Mesenchymal stem cell (in vitro differentiated cells and primary cell): ENCODE measurements around the gene NOL4L.

Experiments used
- DNase-seq: peaks from one replicate; pipeline ENCODE4 v3.0.0-alpha.2; 2013
- H2AFZ ChIP-seq: one replicate; pipeline ENCODE4 v1.6.1; 2013; ENCODE audit warnings: low read depth, mild to moderate bottlenecking, control low read depth, inconsistent platforms, low read length, moderate library complexity
- H2AK5ac ChIP-seq: 2 replicates; pipeline ENCODE4 v1.6.1; 2013; ENCODE audit warnings: low read length, moderate library complexity, mild to moderate bottlenecking, inconsistent platforms; ENCODE audit not compliant: severe bottlenecking
- H2BK120ac ChIP-seq: one replicate; pipeline ENCODE4 v1.6.1; 2013; ENCODE audit warnings: low read depth, mild to moderate bottlenecking, inconsistent platforms, low read length, moderate library complexity
- H2BK12ac ChIP-seq, 2 experiments: one replicate each; pipeline ENCODE4 v1.6.1; 2013; ENCODE audit warnings: inconsistent platforms in 2 of 2, low read length in 2 of 2, mild to moderate bottlenecking in 2 of 2, moderate library complexity in 2 of 2, control low read depth in 1 of 2
- H2BK15ac ChIP-seq: one replicate; pipeline ENCODE4 v1.6.1; 2013; ENCODE audit warnings: mild to moderate bottlenecking, low read depth, inconsistent platforms; ENCODE audit not compliant: poor library complexity, severe bottlenecking
- H2BK5ac ChIP-seq: 2 replicates; pipeline ENCODE4 v1.6.1; 2013; ENCODE audit warnings: low read depth, mild to moderate bottlenecking, low read length, control low read depth, inconsistent platforms; ENCODE audit not compliant: poor library complexity, severe bottlenecking
- H3K14ac ChIP-seq, 2 experiments: one replicate each; pipeline ENCODE4 v1.6.1; 2013; ENCODE audit warnings: inconsistent platforms in 2 of 2, low read length in 2 of 2, control low read depth in 1 of 2, mild to moderate bottlenecking in 1 of 2, moderate library complexity in 1 of 2
- H3K18ac ChIP-seq, 2 experiments: one replicate each; pipeline ENCODE4 v1.6.1; 2013; ENCODE audit warnings: inconsistent platforms in 2 of 2, low read length in 2 of 2, control low read depth in 1 of 2, low read depth in 1 of 2, mild to moderate bottlenecking in 1 of 2
- H3K23ac ChIP-seq, 2 experiments: one replicate each; pipeline ENCODE4 v1.6.1; 2013; ENCODE audit warnings: inconsistent platforms in 2 of 2, low read length in 2 of 2, mild to moderate bottlenecking in 2 of 2, moderate library complexity in 2 of 2, control low read depth in 1 of 2
- H3K27ac ChIP-seq: 2 replicates; pipeline ENCODE4 v1.5.1; 2013; ENCODE audit warnings: mild to moderate bottlenecking, moderate library complexity, low read length, control low read depth, inconsistent platforms; ENCODE audit not compliant: poor library complexity, severe bottlenecking
- H3K27me3 ChIP-seq, 2 experiments: 2 replicates each; pipeline versions ENCODE4 v1.6.1 to v1.7.0; 2013; ENCODE audit warnings: low read length in 2 of 2, mild to moderate bottlenecking in 2 of 2, moderate library complexity in 2 of 2, control low read depth in 1 of 2, inconsistent platforms in 1 of 2; ENCODE audit not compliant: control insufficient read depth in 1 of 2, insufficient read depth in 1 of 2
- H3K36me3 ChIP-seq, 2 experiments: 2 replicates each; pipeline versions ENCODE4 v1.6.1 to v1.7.0; 2013; ENCODE audit warnings: low read length in 2 of 2, control low read depth in 1 of 2, inconsistent platforms in 1 of 2, low read depth in 1 of 2, mild to moderate bottlenecking in 1 of 2; ENCODE audit not compliant: insufficient read depth in 2 of 2, control insufficient read depth in 1 of 2
- H3K4ac ChIP-seq, 2 experiments: one replicate each; pipeline ENCODE4 v1.6.1; 2013; ENCODE audit warnings: inconsistent platforms in 2 of 2, low read length in 2 of 2, mild to moderate bottlenecking in 2 of 2, moderate library complexity in 2 of 2, control low read depth in 1 of 2, low read depth in 1 of 2
- H3K4me1 ChIP-seq: 2 replicates; pipeline ENCODE4 v1.6.1; 2013; ENCODE audit warnings: low read depth, low read length, control low read depth; ENCODE audit not compliant: control insufficient read depth, insufficient read depth
- H3K4me2 ChIP-seq: 2 replicates; pipeline ENCODE4 v1.6.1; 2013; ENCODE audit warnings: low read length, mild to moderate bottlenecking, inconsistent platforms; ENCODE audit not compliant: poor library complexity, severe bottlenecking
- H3K4me3 ChIP-seq, 2 experiments: 2 replicates each; pipeline versions ENCODE4 v1.5.1 to v1.7.0; 2013; ENCODE audit warnings: low read length in 2 of 2, mild to moderate bottlenecking in 2 of 2, control low read depth in 1 of 2, low read depth in 1 of 2; ENCODE audit not compliant: insufficient read depth in 1 of 2
- H3K79me1 ChIP-seq: replicated peaks from 2 replicates; pipeline ENCODE4 v1.6.1; 2013; ENCODE audit warnings: mild to moderate bottlenecking, control low read depth, low read length, inconsistent platforms; ENCODE audit not compliant: poor library complexity, severe bottlenecking
- H3K9ac ChIP-seq: 2 replicates; pipeline ENCODE4 v1.7.0; 2013; ENCODE audit warnings: mild to moderate bottlenecking, low read length, moderate library complexity
- H3K9me3 ChIP-seq: 2 replicates; pipeline ENCODE4 v1.7.0; 2013; ENCODE audit warnings: mild to moderate bottlenecking, low read length; ENCODE audit not compliant: control insufficient read depth
- H4K8ac ChIP-seq: one replicate; pipeline ENCODE4 v1.6.1; 2013; ENCODE audit warnings: inconsistent platforms, mild to moderate bottlenecking, low read length, moderate library complexity
- H4K91ac ChIP-seq: one replicate; pipeline ENCODE4 v1.6.1; 2013; ENCODE audit warnings: mild to moderate bottlenecking, low read length, inconsistent platforms
- WGBS: methylation state at CpG from one replicate; pipeline ENCODE4 v1.1.7; 2013; ENCODE audit warnings: mixed read lengths; 5-methylcytosine and 5-hydroxymethylcytosine counted together

NOL4L gene

DNA sequence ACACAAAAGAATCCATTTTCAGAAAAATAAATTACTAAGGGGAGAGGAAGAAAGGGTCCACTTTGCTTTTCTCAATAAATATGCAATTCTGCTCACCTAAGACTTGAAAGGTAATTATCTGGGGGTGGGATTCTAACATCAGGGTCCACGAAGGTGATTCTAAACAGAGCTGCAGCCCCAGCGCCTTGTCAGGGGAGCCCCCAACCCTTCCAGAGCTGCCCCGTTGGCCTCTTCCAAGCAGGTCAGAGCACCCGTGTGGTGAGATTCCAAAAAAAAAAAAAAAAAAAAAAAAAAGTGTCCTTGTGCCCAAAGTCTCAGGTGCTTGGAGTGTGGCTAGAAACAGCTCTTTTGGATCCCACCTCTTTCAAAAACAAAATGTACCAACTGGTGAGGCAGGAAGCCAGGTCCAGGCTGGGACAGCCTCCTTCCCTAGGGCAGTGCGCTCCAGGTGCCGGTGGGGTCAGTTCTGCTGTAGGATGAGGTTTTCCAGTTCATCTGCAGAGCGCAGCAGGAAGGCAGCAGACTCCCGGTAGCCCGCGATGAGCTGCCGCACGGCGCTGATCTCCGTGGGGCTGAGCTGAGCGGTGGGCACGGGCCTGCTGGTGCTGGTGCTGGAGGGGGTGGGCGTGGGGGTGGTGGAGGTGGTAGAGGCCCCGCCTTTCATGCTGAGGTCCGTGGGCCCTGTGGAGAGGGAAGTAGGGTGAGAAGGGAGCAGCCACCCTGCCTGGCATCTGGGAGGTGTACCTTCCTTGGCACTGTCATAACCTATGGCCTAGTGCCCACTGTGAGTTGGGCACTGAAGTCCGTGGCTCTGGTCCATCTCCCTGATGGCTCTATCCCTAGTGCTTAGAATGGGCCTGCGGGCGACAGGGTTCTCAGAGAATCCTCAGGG, 137.8 kb downstream of the NOL4L start:
- Histone ChIP-seq H3K4ac (no peak overlapping the region), H2AK5ac (no peak overlapping the region), H3K4me1 (peaks cover 20% of the 10 kb centered on the region), H3K9me3 (no peaks in the 10 kb centered on the region), H3K27ac (no peak overlapping the region), H3K79me1 (peaks cover 30% of the 10 kb centered on the region), H3K18ac (no peak overlapping the region), H3K23ac (no peak overlapping the region), H3K14ac (no peak overlapping the region), H3K9ac (no peak overlapping the region), H3K4me2 (no peak overlapping the region), H2BK12ac (no peak overlapping the region), H2AFZ (no peak overlapping the region), H2BK15ac (no peak overlapping the region), H4K8ac (no peak overlapping the region), H3K27me3 (no peaks in the 10 kb centered on the region), H4K91ac (no peak overlapping the region), H2BK120ac (no peak overlapping the region), H3K4me3 (no peak overlapping the region), H2BK5ac (no peak overlapping the region), H3K36me3 (peaks cover 77 to 88% of the 10 kb centered on the region in 2 experiments)
- DNase-seq: no peak
- WGBS: 96% methylated on average over 19 of the region's 22 CpGs

DNA sequence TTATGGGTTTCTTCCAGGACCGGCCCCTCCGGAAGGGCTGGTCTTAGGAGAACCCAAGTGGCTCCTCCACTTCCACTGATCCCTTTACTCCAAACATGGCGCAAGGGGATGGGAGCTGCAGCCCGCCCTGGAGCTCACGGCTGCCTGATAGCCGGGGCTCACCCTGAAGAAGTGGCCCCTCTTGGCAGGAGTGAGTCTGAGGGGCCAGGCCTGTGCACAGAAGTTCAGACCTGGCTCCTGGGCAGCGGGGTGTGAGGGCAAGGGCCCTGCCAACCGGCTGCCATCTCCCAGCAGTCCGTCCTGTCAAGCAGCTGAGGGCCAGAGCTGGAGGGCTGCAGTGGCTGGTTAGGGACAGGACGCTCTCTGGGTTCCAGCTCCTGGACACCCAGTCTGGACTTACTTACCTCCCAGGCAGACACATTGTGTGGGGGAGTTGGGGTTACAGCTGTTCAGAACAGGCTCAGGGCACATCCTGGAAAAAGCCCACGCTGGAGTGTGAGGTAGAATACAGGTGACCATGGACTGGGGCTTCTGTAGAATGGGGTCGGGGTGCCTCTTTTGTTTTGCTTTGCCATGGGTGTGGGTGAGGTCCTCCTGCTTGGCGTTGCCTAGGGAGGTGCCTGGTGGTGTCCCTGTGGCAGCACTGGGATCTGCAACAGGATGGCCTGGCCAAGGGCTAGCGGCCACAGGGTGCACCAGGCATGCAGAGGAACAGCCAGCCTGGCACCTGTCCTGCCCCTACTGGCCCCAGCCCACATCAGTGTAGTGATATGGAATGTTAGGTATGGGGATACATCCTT, 138.6 kb downstream of the NOL4L start:
- Histone ChIP-seq H4K8ac (peak overlapping the region; percentile 67), H3K14ac (no peak overlapping the region), H3K4me1 (peaks cover 17% of the 10 kb centered on the region), H2BK120ac (no peak overlapping the region), H3K9me3 (no peaks in the 10 kb centered on the region), H3K9ac (no peak overlapping the region), H3K4me3 (no peak overlapping the region), H2AK5ac (no peak overlapping the region), H4K91ac (no peak overlapping the region), H3K79me1 (peaks cover 28% of the 10 kb centered on the region), H2BK12ac (no peak overlapping the region), H3K23ac (no peak overlapping the region), H3K4me2 (no peak overlapping the region), H3K4ac (no peak overlapping the region), H3K27me3 (no peaks in the 10 kb centered on the region), H2BK5ac (no peak overlapping the region), H3K18ac (no peak overlapping the region), H3K27ac (no peak overlapping the region), H3K36me3 (peaks cover 72 to 89% of the 10 kb centered on the region in 2 experiments), H2AFZ (no peak overlapping the region), H2BK15ac (no peak overlapping the region)
- 96% methylated on average over 12 of the region's 14 CpGs for WGBS
- no peak for DNase-seq

DNA sequence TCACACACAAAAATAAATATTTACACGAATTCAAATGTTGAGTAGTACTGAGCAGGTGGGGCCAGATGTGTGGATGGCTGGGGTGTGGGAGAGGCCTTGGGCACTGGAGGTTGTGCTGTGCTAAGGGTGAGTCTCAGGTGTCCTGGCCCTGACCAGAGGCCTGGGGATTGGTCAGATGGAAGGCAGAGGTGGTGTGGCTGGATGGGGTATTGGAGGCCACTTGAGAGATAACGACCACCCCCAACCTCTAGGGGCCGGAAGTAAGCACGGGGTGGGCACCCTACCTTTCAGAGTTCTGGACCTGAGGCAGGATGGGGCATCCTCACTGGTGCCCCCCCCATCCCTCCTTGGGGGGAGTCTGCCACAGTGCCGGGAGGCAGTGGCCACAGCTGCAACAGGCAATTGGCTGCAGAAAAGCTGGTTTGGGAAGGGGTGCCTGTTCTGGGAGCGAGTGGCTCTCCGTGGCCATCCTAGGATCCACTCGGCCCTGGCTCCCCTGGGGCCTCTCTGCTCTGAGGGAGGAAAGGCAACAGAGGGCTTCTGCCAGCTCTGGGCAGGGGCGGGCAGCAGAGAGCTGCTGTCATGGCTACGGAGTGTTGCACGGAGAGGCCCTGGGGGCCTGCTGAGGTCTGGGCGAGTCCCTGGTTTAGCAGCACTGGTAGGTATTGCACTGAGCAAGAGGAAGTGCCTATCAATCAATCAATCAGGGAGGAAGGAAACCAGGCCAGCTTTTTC, 139.4 kb downstream of the NOL4L start:
- Histone ChIP-seq H3K9me3 (no peaks in the 10 kb centered on the region), H2BK5ac (no peak overlapping the region), H3K4ac (no peak overlapping the region), H3K4me3 (no peak overlapping the region), H3K27ac (no peak overlapping the region), H3K36me3 (peaks cover 69 to 89% of the 10 kb centered on the region in 2 experiments), H3K23ac (no peak overlapping the region), H3K18ac (peak overlapping the region in 1 of 2 experiments; percentile 54), H3K4me1 (peaks cover 17% of the 10 kb centered on the region), H4K8ac (peak overlapping the region; percentile 36), H2BK120ac (no peak overlapping the region), H3K14ac (no peak overlapping the region), H2BK12ac (no peak overlapping the region), H3K27me3 (no peaks in the 10 kb centered on the region), H4K91ac (peak overlapping the region; percentile 30), H3K4me2 (no peak overlapping the region), H2AFZ (no peak overlapping the region), H2BK15ac (no peak overlapping the region), H2AK5ac (no peak overlapping the region), H3K79me1 (peaks cover 32% of the 10 kb centered on the region), H3K9ac (no peak overlapping the region)
- no peak for DNase-seq
- WGBS: 79% methylated on average over 9 of the region's 12 CpGs
